Cerebellar cortex (tissue), 1 donor: ENCODE data around the gene R3HDM2.
"Not testable (repeated sequence)": the region's sequence is repeated elsewhere in the genome, so short reads cannot be mapped to it uniquely, and the experiment has no call there.

Source experiments
- DNase-seq: peaks from one replicate; pipeline ENCODE4 v3.0.0-alpha.2; 2015; ENCODE audit warnings: low spot score

Gene R3HDM2

DNA sequence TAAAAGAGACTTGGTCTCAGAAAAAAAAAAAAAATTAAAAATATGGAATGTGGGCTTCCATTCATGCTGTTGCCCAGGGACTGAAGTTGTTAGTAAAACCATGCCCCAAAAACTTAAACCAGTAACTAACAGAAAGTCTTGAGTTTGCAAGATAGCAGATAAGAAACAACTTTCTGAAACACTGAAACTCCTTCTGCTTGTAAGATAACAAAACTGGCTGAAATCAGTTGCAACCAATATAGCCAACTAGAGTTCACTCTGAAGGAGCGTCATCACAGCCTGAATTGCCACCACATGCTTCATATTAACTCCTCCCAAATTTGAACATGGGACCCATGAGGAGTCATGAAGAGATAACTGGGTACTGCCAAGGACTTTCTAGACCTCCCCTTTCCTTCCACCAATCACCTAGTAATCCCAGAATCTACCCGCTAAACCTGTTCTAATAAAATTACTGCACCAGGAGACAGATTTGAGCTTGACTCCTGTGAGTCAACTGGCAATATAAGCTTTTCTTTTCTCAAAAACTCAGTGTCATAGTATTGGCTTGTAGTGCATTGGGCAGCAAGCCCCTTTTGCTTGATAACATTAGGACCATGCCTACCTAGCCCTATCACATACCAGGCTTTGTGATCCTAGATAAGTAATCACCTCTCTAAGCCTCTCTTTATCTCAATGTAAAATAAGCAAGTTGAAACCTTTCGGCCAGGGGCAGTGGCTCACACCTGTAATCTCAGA lies 53.6 kb downstream of the R3HDM2 start:
- DNase-seq = no peak

DNA sequence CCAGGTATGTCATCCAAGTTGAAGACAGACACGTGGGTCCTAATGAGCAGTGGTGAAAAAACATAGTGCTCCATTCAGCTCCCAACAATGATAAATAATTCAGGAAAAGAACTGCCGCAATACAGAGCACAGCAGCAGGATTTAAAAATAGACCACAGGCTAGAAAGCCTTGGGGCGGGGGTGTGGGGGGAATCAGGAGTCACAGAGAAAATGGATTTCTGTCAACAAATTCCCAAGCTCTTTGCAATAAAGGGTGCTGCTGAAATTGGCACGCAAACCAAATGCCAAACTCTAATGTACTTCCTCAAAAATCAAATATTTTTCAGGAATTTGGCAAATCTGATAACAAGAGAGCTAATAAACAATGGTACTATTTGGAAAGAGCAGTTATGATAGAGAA lies 58.6 kb downstream of the R3HDM2 start:
- no peak for DNase-seq

DNA sequence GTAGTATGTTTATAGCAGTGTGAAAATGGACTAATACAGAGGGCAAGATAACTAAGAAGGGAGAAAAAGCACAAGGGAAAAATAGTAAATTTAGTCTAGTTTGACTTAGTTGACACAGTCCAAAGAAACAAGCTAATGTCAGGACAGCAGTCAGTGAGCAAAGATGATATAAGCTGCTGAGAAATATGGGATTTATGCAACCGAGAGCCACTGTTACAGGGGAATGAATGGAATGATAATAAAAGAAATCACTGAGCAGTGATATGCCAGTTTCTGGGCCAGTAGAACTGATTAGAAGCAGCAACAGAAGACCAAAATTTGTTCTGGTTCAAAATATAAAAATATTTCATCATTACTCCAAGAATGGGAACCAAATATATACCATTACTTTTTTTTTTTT lies 60.1 kb downstream of the R3HDM2 start:
- DNase-seq = no peak

DNA sequence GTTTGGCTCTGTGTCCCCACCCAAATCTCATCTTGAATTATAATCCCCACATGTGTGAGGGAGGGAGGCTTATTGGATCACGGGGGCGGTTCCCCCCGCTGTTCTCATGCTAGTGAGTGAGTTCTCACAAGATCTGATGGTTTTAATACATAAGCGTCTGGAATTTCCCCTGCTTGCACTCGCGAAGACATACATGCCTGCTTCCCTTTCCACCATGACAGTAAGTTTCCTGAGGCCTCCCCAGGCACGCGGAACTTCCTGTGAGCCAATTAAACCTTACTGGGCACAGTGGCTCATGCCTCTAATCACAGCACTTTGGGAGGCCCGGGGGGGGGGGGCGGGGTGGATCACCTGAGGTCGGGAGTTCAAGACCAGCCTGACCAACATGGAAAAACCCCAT lies 60.8 kb downstream of the R3HDM2 start:
- no peak for DNase-seq

DNA sequence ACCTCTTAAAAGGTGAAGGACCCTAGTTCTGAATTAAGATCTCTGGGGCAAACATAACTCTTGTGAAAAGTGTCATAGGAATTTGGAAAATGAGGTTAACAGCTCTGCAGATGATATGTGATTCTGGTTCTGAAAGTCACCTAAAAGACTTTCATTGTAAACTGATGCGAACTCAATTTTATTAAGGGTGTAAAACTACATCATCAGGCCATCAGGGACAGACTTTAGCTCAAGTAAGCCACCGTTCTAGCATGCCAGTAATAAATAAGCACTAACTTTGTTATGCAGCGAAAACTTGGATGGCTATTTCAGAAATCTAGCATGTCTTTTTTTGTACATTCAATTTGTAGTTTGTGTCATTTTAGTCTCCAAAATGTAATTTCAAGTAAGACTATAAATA lies 61.6 kb downstream of the R3HDM2 start:
- no peak for DNase-seq

DNA sequence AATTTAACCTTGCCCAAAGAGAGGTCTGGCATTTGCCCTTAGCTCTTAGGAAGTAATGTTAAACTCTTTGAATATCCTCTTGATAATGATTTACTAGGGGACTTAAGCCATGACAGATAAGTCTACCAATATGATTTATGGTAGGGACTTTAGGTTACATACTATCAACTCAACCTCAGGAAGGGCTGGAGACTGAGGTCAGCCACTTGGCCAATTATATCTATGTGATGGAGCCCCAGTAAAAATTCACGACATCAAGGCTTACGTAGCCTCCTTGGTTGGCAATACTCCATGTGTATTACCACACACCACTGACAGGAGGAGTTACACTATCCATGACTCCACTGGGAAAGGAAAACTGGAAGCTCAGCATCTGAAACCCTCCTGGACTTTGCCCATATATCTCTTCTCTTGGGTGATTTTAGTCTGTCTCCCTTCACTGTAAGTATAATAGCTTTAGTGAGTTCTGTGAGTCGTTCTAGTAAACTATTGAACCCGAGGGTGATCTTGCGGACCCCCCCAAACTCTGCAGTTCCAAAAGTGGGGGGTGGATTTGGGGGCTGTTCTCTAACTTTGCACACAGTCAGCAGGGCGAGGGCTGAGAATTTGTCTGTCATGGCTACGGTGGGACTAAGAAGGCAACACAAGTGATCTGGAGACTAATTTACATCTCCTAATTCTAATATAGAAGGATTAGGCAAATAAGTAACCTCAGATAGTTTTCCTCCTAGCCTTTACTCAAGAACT lies 62.3 kb downstream of the R3HDM2 start:
- DNase-seq = no peak

DNA sequence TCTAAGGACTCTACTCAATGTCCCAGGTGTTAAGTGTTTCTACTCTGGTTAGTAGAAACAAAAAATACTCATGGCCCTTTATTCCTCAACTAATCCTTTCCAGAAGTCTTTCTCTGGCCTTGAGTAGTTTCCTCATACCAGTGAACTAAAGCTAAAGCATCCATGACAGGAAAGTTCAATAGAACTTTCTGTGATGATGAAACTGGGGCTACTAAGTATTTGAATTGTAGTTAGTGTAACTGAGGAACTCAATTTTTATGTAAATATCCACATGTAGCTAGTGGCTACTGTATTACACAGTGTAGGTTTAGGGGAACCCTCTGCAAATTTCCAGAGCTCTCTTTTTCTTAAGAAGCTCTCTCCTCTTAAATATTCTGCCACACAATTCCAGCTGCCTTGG lies 63.7 kb downstream of the R3HDM2 start:
- no peak for DNase-seq

DNA sequence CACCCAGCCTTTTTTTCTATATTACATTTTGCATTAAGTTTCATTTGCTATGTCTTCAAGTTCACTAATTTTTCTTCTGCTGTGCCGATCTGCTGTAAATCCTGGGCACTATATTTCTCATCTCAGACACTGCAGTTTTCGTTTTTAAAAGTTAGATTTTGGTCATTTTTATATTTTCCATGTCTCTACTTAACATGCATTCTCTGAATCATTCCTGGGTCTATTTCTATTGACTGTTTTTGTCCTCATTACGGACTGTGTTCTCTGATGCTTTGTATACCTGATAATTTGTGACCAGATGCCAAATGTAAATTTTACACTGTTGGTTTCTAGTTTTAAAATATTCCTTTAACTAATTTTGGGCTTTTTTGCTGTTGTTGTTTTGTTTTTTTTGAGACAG lies 64.5 kb downstream of the R3HDM2 start:
- DNase-seq = no peak

DNA sequence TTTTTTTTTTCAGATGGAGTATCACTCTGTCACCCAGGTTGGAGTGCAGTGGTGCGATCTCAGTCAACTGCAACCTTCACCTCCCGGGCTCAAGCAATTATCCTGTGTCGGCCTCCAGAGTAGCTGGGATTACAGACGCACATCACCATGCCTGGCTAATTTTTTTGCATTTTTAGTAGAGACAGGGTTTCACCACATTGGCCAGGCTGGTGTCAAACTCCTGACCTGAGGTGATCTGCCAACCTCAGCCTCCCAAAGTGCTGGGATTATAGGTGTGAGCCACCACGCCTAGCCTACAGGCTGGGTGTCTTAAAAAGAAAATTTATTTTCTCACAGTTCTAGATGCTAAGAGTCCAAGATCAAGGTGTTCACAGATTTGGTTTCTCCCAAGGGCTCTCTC lies 66.7 kb downstream of the R3HDM2 start:
- not testable (repeated sequence) for DNase-seq

DNA sequence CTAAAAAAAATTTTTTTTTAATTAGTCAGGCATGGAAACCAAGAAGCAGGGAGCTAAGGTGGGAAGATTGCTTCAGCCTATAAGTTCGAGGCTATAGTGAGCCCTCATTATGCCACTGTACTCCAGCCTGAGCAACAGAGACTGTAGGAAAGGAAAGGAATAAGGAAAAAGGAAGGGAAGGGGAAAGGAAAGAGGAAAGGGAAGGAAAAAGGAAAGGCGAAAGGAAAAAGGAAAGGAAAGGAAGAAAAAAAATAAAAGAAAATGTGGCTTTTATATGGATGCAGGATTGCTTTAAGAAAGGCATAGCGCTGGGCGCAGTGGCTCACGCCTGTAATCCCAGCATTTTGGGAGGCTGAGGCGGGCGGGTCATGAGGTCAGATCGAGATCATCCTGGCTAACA lies 70.4 kb downstream of the R3HDM2 start:
- DNase-seq = no peak

DNA sequence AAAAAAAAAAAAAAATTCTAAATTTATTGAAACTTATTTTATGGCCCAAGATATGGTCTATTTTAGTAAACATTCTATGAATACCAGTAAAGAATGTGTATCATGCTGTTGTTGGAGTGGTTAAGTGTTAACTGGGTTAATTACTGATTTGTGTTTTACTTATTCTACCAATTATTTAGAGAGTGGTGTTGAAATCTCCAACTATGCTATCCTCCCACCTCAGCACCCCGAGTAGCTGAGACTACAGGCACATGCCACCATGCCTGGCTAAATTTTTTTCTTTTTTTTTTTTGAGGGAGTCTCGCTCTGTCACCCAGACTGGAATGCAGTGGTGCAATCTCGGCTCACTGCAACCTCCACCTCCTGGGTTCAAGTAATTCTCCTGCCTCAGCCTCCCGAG lies 72.2 kb downstream of the R3HDM2 start:
- no peak for DNase-seq

DNA sequence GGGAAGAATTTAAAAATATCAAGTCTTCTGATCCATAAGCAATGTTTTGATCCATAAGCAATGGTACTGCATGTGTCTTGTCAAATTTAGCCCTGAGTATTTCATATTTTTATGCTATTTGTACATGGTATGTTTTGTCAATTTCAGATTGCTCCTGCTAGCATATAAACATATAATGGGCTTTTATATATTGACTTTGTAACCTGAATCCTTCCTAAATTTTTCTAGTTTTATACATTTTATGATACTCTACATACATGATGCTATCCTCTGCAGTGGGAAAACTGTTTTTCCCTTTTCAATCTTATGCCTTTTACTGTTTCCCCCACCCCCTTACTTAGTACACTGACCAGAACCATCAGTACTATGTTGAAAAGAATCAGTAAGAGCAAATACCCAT lies 75.1 kb downstream of the R3HDM2 start:
- DNase-seq = no peak

DNA sequence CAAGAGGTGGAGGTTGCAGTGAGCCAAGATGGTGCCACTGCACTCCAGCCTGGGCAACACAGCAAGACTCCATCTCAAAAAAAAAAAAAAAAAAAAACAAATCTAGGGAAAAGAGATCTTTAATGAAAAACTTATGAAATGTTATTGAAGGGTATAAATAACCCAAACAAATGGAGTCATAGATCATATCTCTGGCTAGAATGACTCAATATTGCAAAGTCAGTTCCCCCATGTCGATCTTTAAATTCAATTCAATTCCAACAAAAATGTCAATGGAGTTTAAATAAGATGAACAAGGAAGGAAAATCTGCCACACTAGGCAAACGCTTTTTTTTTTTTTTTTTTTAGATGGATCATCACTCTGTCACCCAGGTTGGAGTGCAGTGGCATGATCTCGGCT lies 78.7 kb downstream of the R3HDM2 start:
- no peak for DNase-seq

DNA sequence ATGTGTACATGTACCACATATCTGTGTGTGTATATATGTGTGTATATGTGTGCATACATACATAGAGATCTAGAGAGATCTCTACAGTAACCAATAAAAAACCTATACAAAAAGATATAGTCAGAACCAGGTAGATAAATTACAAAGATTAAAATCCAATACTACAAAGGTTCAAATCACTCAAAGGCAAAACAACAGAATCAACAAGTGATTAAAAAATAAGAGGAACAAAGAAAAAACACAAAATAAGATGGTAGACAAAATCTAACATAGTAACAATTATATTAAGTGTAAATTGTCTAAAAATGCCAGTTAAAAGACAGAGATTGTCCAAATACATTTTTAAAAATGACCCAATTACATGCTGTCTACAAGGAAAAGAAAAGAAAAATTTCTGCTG lies 83.6 kb downstream of the R3HDM2 start:
- DNase-seq = no peak

DNA sequence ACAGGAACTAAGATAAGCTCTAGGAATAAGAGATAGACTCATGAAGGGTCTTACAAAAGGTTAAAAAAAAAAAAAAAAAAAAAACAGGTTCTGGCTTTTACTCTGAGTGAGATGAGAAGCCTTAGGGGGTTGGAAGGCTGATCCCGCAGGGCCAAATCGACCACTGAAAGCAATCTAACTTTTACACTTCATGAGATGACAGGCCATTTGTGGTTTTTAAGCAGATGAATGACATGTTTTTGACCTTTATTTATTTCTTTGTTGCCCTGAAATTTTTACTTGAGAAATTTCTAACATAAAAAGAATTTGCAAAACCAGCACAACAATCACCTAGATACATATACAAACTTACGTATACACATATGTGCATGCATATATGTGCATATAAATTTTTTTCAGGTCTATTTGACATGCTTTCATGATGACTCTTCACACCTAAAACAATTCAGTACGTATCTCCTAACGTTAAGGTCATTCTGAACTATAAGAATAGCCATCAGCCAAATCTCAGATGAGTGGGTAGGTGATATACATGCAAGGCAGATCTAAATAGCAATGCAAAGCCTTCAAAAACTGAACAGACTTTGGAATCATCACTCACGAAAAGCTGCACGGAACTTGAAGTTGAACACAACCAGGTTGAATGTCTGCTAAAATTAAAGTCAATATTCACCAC lies 87.0 kb downstream of the R3HDM2 start:
- no peak for DNase-seq

DNA sequence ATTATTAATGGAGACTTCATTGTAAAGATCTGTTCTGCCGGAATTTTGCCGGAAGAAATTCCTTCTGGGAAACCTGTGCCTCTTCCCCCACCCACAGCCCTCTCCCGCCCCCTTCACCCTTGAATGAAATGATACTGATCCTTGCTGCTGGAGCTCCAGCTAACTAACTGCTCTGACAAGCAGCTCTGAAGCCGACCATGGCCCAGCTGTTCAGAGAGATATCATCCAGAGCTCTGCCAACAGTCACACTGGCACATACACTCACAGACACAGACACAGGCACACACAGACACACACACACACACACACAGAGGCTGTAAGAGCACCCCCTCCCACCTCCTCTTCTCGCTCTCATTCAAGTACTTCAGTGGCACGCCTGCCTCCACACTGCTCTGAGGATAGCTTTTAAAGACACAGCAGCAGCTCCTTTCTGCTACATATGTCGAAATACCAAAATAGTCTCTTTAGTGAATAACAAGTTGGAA lies 88.6 kb downstream of the R3HDM2 start:
- peak; percentile 58 for DNase-seq

DNA sequence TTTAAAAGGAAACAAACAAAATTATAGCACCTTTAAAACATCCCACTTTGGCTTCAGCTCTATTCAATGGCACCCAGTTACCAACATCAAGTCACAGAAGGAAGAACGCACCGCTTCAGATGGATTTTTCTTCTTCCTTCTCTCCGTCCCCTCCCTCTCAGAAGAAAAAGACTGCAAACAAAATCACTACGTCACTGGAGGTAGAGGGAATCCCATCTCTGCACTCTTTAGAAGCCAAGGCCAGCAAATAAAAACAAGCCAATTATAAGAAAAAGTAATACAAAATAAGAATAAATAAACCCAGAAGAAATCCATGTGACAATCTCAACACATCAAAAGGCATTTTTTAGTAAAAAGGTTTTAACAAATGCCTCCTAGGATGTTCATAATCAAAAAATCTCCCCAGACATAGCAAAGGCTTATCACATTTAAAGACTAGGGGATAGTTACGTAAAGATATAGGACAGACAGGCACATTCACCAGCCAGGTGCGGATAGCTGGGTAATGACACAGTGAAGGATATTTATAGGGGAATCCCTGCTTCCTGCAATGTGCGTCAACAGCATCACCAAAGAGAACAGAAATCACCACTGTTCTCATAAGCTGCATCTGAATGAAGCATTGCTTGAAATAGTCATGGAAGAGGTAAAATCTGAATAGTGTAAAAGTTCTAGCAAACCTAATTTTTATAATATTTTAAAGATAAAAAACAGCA lies 89.4 kb downstream of the R3HDM2 start:
- peak; percentile 65 for DNase-seq

DNA sequence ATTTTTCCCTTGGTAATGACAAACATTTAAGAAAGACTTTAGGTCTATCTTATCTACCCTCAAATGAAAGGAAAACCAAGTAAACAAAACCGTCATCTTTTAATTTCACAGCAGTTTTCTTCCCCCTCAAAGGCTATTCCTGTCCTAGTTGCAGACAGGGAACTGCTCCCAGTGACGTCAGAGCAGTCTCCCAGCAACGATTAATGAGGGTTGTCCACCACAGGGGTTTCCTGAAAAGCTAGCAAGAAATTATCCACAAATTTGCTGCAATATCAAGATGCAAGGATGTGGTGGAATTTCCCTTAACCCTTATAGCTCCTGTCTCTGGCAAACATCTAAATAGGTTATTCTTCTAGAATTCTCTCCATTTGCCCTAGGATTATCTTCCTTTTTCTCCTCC lies 90.7 kb downstream of the R3HDM2 start:
- DNase-seq = peak; percentile 72

DNA sequence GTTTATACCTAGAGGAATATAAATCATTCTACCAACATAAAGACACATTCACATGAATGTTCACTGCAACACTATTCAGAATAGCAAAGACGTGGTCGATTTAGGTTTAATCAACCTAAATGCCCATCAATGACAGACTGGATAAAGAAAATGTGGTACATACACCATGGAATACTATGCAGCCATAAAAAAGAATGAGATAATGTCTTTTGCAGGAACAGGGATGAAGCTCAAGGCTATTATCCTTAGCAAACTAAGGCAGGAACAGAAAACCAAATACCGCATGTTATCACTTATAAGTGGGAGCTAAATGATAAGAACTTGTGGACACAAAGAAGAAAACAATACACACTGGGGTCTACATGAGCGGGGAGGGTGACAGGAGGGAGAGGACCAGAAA lies 94.5 kb downstream of the R3HDM2 start:
- DNase-seq = not testable (repeated sequence)

DNA sequence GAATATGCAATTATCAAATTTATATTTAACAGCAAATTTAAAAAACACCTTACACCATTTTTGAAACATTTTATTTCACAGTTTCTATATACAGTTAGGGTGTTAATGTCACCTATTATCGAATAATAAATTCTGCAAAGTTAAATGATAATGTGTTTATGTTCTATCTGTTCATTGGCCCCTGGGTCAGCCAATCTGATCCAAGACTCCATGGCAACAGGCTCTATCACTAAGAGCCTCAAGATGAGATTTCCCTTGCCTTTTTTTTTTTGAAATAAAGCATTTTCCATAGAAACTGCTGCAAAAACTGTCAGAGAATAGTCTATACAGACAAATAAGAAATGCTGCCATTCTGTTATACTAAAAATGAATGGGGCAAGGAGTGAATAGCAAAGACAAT lies 96.6 kb downstream of the R3HDM2 start:
- DNase-seq = no peak

DNA sequence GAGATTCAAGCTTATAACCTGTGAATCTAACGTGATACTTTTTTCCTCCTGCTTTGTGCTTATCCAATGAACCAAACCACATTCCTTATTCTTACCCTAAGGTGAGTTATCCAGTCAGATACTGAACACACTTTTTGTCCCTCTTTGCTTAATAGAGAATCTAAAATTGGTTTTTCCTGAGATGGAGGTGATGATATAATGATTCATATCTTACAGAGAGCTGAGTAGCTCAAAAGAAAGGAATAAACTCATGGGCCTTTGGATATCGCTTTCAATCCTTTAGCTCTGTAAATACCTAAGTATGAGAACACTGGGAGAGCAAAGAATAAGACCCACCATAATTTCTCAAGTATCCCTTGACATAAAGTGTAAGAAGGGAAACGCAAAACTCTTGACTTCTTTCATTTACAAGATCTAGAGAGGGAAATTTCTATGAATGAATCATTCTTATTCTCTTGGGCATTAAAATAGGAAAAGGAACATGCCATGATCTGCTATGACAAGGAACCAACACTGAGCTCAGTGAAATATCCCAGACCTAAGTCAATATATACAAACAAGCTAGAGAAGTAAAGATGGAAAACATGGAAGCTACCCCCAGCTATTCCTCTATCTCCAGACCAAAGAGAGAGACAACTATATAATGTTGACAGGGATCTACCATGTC lies 98.1 kb downstream of the R3HDM2 start:
- DNase-seq = no peak

DNA sequence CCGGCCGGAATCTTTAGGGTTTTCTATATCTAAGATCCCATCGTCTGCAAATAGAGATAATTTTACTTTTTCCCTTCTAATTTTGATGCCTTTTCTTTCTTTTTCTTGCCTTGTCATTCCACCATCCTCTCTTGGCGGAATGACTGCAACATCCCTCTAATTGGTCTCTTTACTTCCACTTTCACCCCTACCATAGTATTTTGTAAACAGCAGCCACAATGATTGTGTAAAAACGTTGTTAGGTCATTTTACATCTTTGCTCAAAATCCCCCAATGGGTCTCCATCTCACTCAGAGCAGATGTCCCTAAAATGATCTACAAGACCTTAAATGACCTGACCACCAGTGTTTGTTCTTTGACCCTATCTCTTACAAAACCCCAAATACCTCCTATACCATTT lies 99.9 kb downstream of the R3HDM2 start:
- no peak for DNase-seq
